ENCODE results near the gene KIF7. TPM values are rescaled to one million over a fixed set of nuclear protein-coding genes. Genes with fewer than 3 reads are reported as not detected.

The KIF7 gene
- total and polyA plus RNA-seq, 10 of the 15 experiments (the other 5 are each of a cell fraction or from before 2014, with no cell fraction given): 0.01 to 0.36 (median 0.10) TPM; not detected in 2

DNA sequence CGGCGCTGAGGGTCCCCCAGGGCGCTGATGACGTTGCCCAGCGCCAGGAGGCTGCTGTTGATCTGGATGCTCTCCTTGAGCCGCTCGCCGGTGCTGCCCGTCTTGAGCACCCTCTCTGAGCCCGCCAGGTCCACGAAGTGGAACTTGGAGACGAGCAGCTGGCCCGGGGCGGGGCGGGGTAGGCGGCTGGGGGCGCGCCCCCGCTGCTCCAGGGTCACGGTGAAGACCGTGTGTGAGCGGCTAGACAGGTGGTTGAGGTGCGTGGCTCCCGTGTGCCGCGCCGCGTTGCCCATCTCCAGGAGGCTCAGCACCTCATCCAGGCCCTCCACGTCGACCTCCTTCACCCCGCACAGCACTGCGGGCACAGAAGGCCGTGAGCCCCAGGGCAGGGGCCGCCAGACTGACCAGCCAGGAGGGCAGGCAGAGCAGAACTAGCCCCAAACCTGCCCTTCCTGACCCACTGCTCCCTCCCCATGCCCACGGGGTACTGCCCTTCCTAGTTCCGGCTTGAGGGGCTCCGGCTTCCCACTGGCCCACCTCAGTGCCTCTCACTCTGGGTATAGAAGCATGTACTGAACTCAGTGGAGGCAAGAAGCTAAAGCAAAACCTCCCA, 6.1 kb downstream of the KIF7 start:
- in situ Hi-C loops (cut with MboI): no loop called here
- intact Hi-C loops (cut with micrococcal nuclease; ENCODE audit: unreplicated experiment): no loop called here
- no peak for DNase-seq (ENCODE audit: low read depth, low spot score)
- ChIA-PET CTCF (no interaction called here), RAD21 (ENCODE audit: unreplicated experiment) (no interaction called here), POLR2A (no interaction called here), SMC1A (ENCODE audit: uncharacterized antibody, unreplicated experiment) (no interaction called here)
- Histone ChIP-seq H3K79me2 (ENCODE audit: control insufficient read depth, insufficient read depth, low read length) (no peaks in the 10 kb centered on the region), H3K9ac (ENCODE audit: control insufficient read depth, insufficient read depth, low read length) (no peak overlapping the region), H3K4me3 (no peak overlapping the region), H3K9me3 (replicated peaks; ENCODE audit: control insufficient read depth, insufficient read depth, low read length) (no peaks in the 10 kb centered on the region), H3K4me2 (ENCODE audit: control insufficient read depth, insufficient read depth) (no peak overlapping the region), H3K4me1 (ENCODE audit: control insufficient read depth, insufficient read depth, low read length) (no peaks in the 10 kb centered on the region), H2AFZ (ENCODE audit: control insufficient read depth, low read depth, low read length) (no peak overlapping the region), H3K36me3 (ENCODE audit: control insufficient read depth in 2 of 2, insufficient read depth in 2 of 2, low read length in 1 of 2) (no peaks in the 10 kb centered on the region), H3K27me3 (replicated peaks in 1 of 2; ENCODE audit: control insufficient read depth in 2 of 2, insufficient read depth in 2 of 2, low read length in 1 of 2) (no peaks in the 10 kb centered on the region), H3K27ac (ENCODE audit: control insufficient read depth, insufficient read depth) (no peak overlapping the region), H4K20me1 (ENCODE audit: control insufficient read depth, insufficient read depth) (no peaks in the 10 kb centered on the region)
- no peak for TF ChIP-seq PAX8 (IDR thresholded peaks at IDR 0.05)
- TF ChIP-seq SMAD1 (IDR thresholded peaks at IDR 0.05; ENCODE audit: low read depth, partially characterized antibody): no peak
- TF ChIP-seq MEF2B (IDR thresholded peaks at IDR 0.05; ENCODE audit: partially characterized antibody, poor library complexity, severe bottlenecking): no peak
- no peak for TF ChIP-seq EGR1 (IDR thresholded peaks at IDR 0.05; ENCODE audit: borderline replicate concordance in 1 of 2, low read depth in 2 of 2, low read length in 2 of 2)
- no peak for TF ChIP-seq CBX5 (IDR thresholded peaks at IDR 0.05; ENCODE audit: low read depth)
- no peak for FAIRE-seq
- WGBS (ENCODE audit: insufficient coverage, insufficient replicate concordance, low lambda C conversion rate, missing lambda C conversion rate): 78% methylated on average over 25 of the region's 37 CpGs
- ATAC-seq: no peak
- BruUV-seq (replicated peaks): no TSS peak

DNA sequence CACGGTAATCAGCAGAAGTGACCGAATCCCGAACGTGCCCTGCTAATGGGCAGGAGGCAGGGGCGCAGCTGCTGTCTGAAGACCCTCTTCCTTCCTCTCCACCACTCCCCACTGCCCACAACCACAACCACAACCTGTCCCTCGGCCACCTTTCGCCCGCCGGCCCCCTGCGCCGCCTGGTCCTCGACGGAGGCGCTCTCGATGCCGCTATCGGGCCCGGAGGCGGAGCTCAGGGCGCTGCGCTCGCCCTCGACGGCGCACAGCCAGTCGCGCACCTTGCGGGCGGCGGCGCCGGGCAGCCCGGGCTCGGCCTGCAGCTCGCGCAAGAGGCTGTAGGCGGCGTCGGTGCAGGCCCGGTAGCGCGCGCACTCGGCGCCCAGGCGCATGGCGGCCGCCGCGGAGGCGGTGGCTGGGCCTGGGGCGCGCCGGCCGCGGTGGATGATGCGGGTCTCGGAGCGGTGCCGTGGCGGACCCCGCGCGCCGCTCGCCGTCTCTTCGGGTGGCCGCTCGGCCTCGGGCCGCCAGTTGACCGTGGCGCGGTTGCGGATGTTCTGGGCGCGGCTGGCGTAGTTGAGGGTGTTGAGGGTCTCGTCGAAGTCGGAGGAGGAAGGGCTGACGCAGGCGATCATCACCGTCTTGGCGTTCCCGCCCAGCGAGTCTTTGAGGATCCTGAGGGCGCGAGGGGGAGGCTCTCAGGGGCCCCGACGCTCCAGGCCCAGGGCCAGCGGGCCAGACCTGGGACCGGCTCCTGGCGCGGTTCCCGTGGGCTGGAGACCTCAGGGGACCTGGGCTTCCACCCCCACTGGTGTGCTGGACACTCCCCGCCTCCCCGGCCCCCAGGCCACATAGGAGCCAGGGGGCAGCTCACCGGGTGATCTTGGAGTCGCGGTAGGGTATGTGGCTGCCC, 6.9 kb downstream of the KIF7 start:
- H3K27me3 ChIP-seq (replicated peaks in 1 of 2; ENCODE audit: control insufficient read depth in 2 of 2, insufficient read depth in 2 of 2, low read length in 1 of 2): no peaks in the 10 kb centered on the region
- no peak for DNase-seq (ENCODE audit: low read depth, low spot score)

More for the DNA sequence above, 6.9 kb downstream of the KIF7 start:
- H3K4me3 ChIP-seq: no peak overlapping the region
- 90% methylated on average over 66 of the region's 102 CpGs for WGBS (ENCODE audit: insufficient coverage, insufficient replicate concordance, low lambda C conversion rate, missing lambda C conversion rate)
- in situ Hi-C loops (cut with MboI): no loop called here
- H3K9ac ChIP-seq (ENCODE audit: control insufficient read depth, insufficient read depth, low read length): no peak overlapping the region
- no peak overlapping the region for H3K4me2 ChIP-seq (ENCODE audit: control insufficient read depth, insufficient read depth)
- no peak overlapping the region for H2AFZ ChIP-seq (ENCODE audit: control insufficient read depth, low read depth, low read length)
- no peak for TF ChIP-seq ZNF274 (IDR thresholded peaks at IDR 0.05; ENCODE audit: insufficient read depth, insufficient read length)
- ChIA-PET SMC1A (ENCODE audit: uncharacterized antibody, unreplicated experiment) (no interaction called here), RAD21 (ENCODE audit: unreplicated experiment) (no interaction called here), CTCF (interaction anchor here (0.8 to 1.1 kb wide), 3 partner anchors 9 to 24 kb away, joined by 3 to 4 read pairs (median 4); no protein-coding TSS in a partner anchor), POLR2A (no interaction called here)
- H3K36me3 ChIP-seq (ENCODE audit: control insufficient read depth in 2 of 2, insufficient read depth in 2 of 2, low read length in 1 of 2): no peaks in the 10 kb centered on the region
- ATAC-seq (no peak), FAIRE-seq (no peak)
- no peaks in the 10 kb centered on the region for H4K20me1 ChIP-seq (ENCODE audit: control insufficient read depth, insufficient read depth)
- no peak overlapping the region for H3K27ac ChIP-seq (ENCODE audit: control insufficient read depth, insufficient read depth)
- BruUV-seq (replicated peaks): no TSS peak
- intact Hi-C loops (cut with micrococcal nuclease; ENCODE audit: unreplicated experiment): no loop called here
- H3K9me3 ChIP-seq (replicated peaks; ENCODE audit: control insufficient read depth, insufficient read depth, low read length): no peaks in the 10 kb centered on the region
- no peaks in the 10 kb centered on the region for H3K4me1 ChIP-seq (ENCODE audit: control insufficient read depth, insufficient read depth, low read length)
- H3K79me2 ChIP-seq (ENCODE audit: control insufficient read depth, insufficient read depth, low read length): no peaks in the 10 kb centered on the region

All from GM12878 (cell line).